Measurements from ENCODE around the gene CHRM4.
A peak's percentile ranks its signal among the peaks of the same experiment; 100 is the strongest.
"Not testable (repeated sequence)": the region's sequence is repeated elsewhere in the genome, so short reads cannot be mapped to it uniquely, and the experiment has no call there.

The CHRM4 gene

DNA sequence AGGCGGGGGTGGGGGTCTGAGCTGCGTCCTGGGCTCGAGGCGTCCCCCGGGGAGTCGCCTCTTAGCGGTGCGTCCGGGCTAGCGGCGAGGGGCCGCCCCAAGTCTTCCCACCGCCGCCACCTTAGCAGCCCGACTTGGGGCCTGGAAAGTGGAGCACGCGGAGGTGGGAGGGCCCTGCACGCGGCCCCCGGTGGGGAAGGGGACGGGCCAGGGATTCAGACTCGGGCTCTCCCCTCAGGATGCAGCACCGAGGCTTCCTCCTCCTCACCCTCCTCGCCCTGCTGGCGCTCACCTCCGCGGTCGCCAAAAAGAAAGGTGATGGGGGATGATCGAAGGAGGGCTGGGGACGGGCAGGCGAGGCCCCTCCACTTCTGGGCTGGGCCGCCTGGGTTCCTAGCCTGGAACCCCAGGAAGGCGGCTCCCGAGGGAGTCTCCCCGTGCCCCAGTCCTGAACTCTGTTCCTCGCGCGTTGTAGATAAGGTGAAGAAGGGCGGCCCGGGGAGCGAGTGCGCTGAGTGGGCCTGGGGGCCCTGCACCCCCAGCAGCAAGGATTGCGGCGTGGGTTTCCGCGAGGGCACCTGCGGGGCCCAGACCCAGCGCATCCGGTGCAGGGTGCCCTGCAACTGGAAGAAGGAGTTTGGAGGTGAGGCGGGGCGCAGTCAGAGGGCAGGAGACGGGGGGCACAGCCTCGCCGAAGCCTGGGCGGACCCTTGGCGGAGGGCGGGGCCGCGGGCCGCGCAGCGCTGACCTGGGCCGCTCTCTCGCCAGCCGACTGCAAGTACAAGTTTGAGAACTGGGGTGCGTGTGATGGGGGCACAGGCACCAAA is 9.5 kb downstream of the CHRM4 start:
- no peak for DNase-seq (ENCODE audit: low read depth in 3 of 3)

DNA sequence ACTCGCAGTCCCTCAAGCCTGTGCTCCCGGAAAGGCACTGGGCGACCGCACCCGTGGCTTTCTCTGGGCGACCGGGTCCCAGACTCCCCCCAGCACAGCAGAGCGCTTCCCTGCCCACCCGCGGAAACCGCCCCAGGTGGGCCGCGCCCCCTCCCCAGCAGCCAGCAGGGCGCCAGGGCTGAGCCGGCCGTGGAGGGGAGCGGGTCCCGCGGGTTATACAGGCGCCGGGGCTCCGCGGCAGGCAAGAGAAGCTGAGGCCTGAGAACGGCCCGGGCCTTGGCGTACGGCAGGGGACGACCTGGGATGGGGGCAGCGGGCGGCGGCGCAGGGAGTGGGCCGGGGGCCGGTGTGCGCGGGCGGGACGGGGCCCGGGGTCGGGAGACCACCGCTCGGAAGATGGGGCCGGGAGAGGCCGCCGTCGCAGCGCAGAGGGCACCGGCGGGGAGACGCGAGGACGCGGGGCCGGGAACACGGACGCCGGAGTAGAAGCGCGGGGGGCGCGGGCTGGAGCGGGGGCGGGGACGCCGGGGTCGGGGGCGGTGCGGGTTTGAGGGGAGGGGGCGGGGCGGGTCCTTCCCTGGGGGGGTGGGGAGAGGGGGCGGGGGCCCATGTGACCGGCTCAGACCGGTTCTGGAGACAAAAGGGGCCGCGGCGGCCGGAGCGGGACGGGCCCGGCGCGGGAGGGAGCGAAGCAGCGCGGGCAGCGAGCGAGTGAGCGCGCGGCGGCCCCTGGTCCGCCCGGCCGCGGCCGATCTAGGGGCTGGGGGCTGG is 10.3 kb downstream of the CHRM4 start, which contains the start of gene MDK:
Gene MDK (plus strand): TSS at position 622 of the 771 bp plus-strand sequence. CDS start 389 bp downstream, outside the sequence.
- DNase-seq (ENCODE audit: low read depth in 3 of 3), result no peak

DNA sequence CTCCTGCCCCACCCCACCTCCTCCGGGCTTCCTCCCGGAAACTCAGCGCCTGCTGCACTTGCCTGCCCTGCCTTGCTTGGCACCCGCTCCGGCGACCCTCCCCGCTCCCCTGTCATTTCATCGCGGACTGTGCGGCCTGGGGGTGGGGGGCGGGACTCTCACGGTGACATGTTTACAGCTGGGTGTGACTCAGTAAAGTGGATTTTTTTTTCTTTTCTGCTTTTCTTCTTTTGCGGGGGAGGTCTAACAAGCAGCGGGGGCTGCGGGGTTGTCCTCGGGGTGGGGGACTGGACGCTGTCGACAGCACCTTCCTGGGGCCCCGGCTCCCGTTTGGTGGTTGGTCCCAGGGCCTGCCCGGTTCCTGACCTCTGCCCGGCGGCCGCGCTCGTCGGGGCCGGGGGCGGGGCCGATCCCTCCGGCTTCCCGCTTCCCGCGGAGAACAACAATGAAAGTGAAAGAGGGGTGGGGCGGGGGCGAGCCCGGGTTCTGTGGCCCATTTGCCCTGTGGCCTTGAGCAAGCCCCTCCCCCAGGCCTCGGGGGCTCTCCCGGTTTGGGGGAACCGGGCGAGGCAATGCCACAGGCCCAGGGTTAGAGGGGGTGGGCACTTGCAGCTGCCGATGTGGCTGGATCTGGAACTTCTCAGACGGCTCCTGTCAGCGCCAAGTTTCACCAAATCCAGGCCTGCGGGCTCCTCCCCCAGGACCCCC is 11.1 kb downstream of the CHRM4 start:
- DNase-seq (ENCODE audit: low read depth in 3 of 3), result peak; percentile 42 to 57 (median 51)

DNA sequence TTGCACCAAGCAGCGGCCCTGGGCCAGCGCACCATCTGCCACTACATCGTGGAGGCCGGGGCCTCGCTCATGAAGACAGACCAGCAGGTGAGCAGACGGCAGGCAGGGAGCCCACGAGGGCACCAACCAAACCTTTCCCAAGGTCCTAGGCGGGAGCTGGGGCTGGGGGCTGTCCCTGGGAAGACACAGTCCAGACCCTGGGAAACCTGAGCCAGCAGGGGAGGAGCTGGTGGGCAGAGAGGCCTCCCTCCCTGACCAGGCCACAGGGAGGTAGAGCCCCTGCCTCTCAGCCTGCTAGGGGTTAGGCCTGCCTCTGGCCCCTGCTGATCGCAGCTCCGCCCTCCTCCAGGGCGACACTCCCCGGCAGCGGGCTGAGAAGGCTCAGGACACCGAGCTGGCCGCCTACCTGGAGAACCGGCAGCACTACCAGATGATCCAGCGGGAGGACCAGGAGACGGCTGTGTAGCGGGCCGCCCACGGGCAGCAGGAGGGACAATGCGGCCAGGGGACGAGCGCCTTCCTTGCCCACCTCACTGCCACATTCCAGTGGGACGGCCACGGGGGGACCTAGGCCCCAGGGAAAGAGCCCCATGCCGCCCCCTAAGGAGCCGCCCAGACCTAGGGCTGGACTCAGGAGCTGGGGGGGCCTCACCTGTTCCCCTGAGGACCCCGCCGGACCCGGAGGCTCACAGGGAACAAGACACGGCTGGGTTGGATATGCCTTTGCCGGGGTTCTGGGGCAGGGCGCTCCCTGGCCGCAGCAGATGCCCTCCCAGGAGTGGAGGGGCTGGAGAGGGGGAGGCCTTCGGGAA is 11.9 kb downstream of the CHRM4 start:
- not testable (repeated sequence) for DNase-seq (ENCODE audit: low read depth in 3 of 3)

DNA sequence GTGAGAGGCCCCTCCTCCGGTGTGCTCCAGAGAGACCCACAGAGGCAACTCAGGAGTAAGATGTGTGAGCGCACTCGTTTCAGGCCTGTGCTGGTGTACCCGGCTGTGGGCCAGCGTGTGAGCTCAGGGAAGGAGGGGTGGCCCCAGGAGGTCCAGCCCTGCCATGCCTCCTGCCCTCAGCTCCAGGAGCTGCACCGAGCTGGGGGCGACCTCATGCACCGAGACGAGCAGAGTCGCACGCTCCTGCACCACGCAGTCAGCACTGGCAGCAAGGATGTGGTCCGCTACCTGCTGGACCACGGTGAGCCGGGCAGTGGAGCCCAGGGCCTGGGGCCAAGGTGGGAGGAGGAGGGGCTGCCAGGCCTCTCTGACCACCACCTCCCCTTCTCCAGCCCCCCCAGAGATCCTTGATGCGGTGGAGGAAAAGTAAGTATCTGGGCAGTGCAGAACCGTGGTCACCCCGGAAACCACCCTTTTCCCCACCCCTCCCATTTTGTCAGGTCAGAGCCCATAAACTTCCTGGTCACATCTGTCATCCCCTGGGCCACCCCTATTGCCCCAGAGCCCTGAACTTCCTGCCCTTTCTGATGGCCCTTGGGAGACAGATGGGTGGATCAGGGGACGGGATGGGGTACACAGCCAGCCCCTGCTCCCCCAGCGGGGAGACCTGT is 12.6 kb downstream of the CHRM4 start:
- DNase-seq (ENCODE audit: low read depth in 3 of 3), result no peak

DNA sequence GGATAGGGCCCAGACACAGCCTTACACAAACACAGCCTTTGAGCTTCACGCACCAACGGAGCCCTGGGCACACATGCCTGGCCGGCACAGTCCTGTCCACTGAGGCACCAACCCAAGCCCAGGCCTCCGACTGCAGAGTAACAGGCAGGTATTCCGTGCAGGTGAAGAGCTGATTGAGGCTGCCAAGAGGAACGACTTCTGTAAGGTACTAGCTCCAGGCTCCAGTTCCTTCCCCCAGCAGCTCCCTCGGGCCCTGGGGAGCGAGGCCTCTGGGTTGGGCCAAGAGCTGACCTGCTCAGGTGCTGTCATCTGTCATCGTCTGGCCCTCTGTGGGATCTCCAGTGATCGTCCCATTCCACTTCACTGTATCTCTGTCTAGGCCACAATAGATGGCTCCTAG is 13.3 kb downstream of the CHRM4 start:
- no peak for DNase-seq (ENCODE audit: low read depth in 3 of 3)

DNA sequence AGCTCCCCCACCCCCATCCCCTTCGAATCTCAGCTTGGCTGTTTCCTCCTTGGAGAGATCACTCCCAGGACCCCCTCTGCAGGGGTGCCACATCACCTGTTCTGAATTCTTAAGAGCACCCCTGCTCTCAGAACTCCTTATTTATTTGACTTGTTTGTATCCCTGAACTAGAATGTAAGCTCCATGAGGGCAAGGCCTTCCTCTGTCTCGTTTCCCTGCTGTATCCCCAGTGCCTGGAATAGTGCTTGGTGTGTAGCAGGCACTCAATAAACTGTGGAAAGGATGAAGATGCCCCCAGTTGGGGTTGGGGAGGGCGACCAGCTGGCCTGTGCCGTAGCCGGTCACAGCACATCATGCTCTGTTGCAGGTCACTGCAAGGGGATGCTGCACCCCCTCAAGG is 13.7 kb downstream of the CHRM4 start:
- DNase-seq (ENCODE audit: low read depth in 3 of 3), result no peak

DNA sequence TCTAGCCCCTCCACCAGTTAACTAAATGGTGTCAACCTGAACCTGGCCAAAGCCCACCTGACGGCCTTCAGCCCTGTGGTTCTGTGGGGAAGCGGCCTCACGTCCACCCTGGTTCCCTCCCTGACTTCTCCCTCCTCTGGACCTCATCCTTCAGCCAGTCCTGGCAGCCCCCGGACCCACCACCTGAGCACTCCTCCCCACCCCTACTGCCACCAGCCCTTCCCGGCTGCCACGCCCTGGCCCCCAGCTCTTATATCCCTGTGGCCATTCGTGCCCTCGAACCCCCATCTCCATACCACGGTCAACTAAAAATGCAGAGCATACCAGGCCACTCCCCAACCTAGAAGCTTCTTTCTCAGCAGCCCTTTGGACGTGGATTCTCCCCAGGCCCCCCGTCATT is 14.3 kb downstream of the CHRM4 start:
- no peak for DNase-seq (ENCODE audit: low read depth in 3 of 3)

DNA sequence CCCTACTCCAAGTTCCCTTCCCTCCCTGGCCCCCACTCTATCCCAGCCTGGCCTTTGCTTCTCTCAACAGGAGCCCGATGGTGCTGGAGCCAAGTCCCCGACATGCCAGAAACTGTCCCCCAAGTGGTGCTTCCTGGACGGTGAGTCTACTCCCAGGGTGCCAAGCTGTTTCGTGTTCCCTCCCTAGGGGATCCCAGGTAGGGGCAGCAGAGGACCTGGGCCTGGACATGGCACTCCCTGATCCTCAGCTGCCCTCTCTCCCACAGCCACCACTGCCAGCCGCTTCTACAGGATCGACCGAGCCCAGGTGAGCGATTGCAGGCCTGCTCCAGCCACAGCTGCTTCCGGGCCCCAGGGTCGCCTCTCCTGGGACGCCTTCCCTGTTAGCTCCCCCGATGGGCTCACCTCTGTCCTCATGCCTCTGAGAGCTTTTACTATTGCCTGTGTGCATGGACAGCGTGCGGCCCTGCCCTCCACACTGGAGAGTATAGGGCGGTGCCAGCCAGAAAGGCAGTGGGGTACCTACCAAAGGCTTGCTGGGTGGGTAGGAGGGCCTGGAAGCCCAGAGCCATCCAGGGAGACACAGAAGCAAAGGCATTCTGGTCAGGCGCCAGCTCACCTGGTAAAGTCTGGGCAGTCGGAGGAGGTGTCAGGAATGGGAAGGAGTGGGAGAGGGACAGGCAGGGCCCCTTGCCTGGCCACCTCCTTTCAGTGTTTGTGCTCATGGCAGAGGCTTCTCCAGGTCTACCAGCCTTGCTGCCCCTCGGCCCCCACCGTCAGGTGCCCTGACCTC is 15.1 kb downstream of the CHRM4 start:
- no peak for DNase-seq (ENCODE audit: low read depth in 3 of 3)

DNA sequence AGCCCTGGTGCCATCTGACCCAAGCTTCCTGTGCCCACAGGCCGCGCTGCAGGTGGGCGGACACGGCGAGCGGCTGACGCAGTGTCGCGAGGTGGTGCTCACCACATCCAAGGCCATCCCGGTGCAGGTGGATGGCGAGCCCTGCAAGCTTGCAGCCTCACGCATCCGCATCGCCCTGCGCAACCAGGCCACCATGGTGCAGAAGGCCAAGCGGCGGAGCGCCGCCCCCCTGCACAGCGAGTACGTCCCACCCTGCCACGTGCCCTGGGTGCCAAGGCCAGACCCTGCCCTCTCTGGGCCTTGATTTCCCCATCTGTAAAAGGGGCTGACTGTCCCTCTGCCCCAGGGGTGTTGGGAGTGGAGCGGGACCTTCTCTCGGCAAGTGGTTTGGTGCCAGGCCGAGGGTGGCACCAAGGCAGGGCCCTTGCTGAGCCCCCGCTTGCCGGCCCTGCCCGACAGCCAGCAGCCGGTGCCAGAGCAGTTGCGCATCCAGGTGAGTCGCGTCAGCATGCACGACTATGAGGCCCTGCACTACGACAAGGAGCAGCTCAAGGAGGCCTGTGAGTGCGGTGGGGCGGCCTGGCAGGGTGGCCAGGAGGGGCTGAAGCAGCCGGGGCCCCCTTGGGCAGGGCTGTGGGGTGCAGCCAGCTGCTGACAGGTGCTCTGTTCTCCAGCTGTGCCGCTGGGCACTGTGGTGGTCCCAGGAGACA is 16.0 kb downstream of the CHRM4 start:
- DNase-seq (ENCODE audit: low read depth in 3 of 3), result no peak

DNA sequence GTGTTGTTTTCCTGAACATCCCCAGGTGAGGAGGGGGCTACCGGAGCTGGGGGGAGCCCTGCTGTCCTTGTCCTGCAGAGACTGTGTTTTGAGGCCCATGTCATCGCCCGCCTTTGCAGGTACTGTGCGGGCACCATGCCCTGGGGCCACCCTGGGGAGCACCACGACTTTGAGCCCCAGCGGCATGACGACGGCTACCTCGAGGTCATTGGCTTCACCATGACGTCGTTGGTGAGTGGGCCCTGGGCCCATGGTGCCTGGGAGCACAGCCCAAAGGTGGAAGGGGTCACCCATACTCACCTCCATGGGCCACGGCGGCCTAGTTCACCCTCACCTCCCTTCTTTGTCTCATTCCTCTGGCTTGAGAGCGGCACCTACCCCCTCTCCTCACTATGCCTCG is 16.8 kb downstream of the CHRM4 start:
- no peak for DNase-seq (ENCODE audit: low read depth in 3 of 3)

DNA sequence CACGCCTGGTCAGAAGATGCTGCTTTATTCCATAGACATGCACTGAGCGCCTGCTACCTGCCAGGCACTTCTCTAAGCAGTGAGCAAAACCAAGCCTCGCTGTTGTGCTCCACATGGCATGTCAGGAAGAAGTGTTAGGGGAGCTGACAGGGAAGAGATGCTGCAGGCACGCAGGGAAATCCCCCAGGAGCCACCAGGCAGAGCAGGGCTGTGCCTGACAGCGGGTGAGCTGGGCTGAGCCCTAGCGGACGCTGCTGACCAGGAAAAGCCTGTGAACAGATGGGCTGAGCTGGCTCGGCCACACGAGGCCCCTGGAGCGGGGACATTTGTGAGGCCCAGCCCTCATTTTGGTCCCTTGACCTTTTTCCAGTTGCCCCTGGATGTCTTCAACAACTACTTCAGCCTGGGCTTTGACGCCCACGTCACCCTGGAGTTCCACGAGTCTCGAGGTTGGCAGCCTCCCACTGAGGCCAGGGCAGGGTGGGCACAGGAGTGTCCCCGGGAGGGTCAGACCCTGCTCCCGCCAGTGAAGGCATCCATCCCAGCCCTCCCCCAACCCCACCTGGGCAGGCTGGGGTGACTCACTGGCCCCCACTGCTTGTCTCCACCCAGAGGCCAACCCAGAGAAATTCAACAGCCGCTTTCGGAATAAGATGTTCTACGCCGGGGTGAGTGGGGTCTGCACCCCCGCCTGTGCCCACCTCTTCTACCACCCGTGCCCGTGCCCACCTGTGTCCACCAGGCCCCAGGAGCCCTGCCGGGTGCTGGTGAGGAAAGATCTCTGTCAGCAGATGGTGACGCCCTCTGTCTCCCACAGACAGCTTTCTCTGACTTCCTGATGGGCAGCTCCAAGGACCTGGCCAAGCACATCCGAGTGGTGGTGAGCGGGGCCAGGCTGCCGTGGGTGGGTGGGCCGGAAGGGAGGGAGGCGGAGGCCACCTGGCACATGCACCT is 17.5 kb downstream of the CHRM4 start:
- no peak for DNase-seq (ENCODE audit: low read depth in 3 of 3)

DNA sequence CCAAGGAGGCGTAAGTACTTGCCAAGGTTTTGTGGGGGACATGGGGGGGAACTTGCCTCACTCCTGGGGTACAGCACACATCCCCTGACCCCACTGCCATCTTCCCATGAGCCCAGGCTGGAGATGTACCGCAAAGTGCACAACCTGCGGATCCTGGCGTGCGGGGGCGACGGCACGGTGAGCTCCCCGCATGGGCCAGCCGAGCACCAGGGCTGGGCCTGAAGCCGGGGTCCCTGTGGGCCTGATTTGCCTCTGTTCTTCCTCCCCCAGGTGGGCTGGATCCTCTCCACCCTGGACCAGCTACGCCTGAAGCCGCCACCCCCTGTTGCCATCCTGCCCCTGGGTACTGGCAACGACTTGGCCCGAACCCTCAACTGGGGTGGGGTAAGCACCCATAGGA is 19.1 kb downstream of the CHRM4 start:
- not testable (repeated sequence) for DNase-seq (ENCODE audit: low read depth in 3 of 3)

DNA sequence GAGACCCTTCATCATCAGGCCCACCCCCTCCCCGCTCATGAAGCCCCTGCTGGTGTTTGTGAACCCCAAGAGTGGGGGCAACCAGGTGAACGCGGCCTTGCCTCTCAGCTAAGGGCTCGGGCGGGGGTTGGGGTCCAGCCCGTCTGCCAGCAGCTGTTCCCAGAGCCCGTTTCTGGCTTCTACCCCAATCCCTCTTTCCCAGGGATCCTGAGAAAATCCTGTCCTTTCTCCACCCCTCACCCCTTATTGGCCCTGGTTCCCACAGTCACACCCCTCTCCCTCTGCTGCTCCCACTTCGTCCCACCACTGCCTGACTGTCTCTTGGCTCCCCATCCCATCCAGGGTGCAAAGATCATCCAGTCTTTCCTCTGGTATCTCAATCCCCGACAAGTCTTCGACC is 19.5 kb downstream of the CHRM4 start:
- no peak for DNase-seq (ENCODE audit: low read depth in 3 of 3)

DNA sequence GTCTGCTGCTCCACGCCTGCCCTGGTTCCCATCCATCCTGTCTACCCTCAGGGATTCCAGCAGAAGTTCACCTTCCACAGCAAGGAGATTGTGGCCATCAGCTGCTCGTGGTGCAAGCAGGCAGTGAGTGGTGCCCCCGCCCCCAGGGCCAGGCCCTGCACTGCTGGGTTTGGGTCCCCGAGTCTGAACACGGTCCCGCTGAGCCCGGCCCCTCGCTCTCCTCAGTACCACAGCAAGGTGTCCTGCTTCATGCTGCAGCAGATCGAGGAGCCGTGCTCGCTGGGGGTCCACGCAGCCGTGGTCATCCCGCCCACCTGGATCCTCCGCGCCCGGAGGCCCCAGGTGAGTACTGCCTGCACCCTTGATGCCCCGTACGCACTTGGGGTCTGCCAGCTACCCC is 20.3 kb downstream of the CHRM4 start:
- not testable (repeated sequence) for DNase-seq (ENCODE audit: low read depth in 3 of 3)

DNA sequence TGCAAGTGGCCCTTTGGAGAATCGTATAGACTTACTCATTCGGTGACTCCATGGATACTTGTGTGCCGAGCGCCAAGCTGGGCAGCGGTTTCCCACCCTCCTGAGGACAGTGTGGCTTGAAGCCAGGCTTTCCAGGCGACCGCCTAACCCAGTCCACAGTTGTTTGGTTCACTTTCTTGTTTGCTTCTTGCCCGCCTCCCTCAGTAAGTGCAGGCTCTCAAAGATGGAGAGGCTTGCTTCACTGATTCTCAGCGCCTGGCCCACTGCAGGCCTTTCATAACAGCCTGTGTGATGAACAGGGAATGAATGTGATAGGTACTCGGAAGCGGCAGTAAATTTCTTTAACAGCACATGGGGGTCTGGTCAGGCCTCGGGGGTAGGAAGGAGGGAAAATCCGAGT is 21.3 kb downstream of the CHRM4 start:
- no peak for DNase-seq (ENCODE audit: low read depth in 3 of 3)

DNA sequence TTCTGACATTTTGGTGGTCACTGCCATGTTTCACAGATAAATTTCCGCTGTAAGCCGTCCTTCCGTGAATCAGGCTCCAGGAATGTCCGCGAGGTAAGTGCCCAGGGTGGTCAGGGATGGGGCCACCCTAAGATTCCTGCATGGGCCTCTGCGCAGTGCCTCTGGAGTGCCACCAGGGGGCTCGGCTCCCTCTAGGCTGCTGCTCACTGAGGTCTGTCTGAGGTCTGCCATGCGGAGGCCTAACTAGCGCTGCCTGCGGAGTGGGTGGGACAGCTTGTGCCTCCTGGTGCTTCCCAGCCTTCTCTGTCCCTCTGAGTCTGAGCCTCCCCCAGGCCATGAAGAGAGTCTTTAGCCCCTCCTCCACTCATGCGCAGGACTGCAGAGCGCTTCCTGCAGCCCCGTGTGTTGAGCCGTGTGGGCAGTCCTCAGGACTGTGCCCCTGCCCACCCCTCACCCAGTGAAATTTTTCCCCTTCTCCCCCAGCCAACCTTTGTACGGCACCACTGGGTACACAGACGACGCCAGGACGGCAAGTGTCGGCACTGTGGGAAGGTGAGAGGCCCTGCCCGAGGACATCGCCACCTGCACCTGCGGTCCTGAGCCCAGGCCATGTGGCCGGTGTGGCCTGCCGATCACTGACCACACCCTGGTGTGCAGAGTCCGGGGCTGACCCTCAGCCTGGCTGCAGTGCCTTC is 22.0 kb downstream of the CHRM4 start:
- DNase-seq (ENCODE audit: low read depth in 3 of 3), result no peak

DNA sequence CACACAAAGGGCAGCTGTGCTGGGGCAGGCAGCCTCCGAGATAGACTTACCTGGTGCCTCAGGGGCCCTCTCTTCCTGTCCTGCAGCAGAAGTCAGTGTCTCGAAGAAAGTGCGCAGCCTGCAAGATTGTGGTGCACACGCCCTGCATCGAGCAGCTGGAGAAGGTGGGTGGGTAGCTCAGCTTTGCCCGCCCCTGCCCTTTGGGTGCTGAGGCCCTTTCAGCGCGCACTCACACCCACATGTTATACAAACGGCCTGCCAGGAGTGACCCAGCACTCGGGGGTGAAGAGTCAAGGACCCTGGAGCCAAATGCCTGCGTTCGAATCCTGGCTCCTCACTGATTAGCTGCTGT is 23.7 kb downstream of the CHRM4 start:
- DNase-seq (ENCODE audit: low read depth in 3 of 3), result no peak

Measured in stimulated activated CD4-positive, alpha-beta T cell treated with anti-CD3 and anti-CD28 coated beads, TNF-alpha, amount 100 ng/mL, for 4 hours (primary cell).